CD4-positive, alpha-beta memory T cell (primary cell): ENCODE data around the gene MPLKIP. TPM values are rescaled to one million over a fixed set of nuclear protein-coding genes. Genes with fewer than 3 reads are reported as not detected.

Source experiments
- CTCF ChIA-PET: fragments of 350-600 bp; sonication (Branson Sonifier 250); formaldehyde crosslinking; loops from one replicate; lab custom pipeline; 2021; ENCODE audit warnings: inconsistent platforms; ENCODE audit not compliant: partially characterized antibody; lab: Charles Lee
- POLR2A ChIA-PET: fragments of 350-600 bp; sonication (Branson Sonifier 250); formaldehyde crosslinking; loops from one replicate; lab custom pipeline; 2021; ENCODE audit not compliant: partially characterized antibody; lab: Charles Lee
- DNase-seq, 5 donors: peaks; one replicate each; pipeline versions ENCODE4 v3.0.0 to v3.0.0-alpha.2; 2020 to 2022; ENCODE audit warnings: mixed read lengths in 1 of 5
- H3K27ac ChIP-seq: one replicate; pipeline ENCODE4 v1.7.0; 2013; ENCODE audit warnings: low read depth, low read length
- H3K27me3 ChIP-seq: 2 replicates; pipeline ENCODE4 v1.7.0; 2013; ENCODE audit warnings: mild to moderate bottlenecking, low read length, moderate library complexity; ENCODE audit not compliant: insufficient read depth
- H3K36me3 ChIP-seq: 2 replicates; pipeline ENCODE4 v1.7.0; 2013; ENCODE audit warnings: mild to moderate bottlenecking, low read length, moderate library complexity; ENCODE audit not compliant: insufficient read depth
- H3K4me1 ChIP-seq: 2 replicates; pipeline ENCODE4 v1.7.0; 2013; ENCODE audit warnings: mild to moderate bottlenecking, low read length, moderate library complexity; ENCODE audit not compliant: insufficient read depth
- H3K4me3 ChIP-seq, 2 donors: one replicate each; pipeline ENCODE4 v1.7.0; 2013; ENCODE audit warnings: low read length in 2 of 2, mild to moderate bottlenecking in 1 of 2
- H3K9me3 ChIP-seq, 2 donors: one replicate each; pipeline ENCODE4 v1.7.0; 2013; ENCODE audit warnings: low read length in 2 of 2, control low read depth in 1 of 2; ENCODE audit not compliant: control insufficient read depth in 1 of 2
- H3K27ac Mint-ChIP-seq, 7 donors: one replicate each; pipeline ENCODE4 v1.8.0; 2020 to 2021; ENCODE audit warnings: mixed read lengths in 7 of 7, mild to moderate bottlenecking in 6 of 7, inconsistent platforms in 3 of 7, moderate library complexity in 3 of 7
- H3K27me3 Mint-ChIP-seq, 2 donors: one replicate each; pipeline ENCODE4 v1.8.0; 2020 to 2021; ENCODE audit warnings: mixed read lengths in 2 of 2
- H3K36me3 Mint-ChIP-seq, 2 donors: one replicate each; pipeline ENCODE4 v1.8.0; 2020 to 2021; ENCODE audit warnings: mixed read lengths in 2 of 2, inconsistent platforms in 1 of 2, mild to moderate bottlenecking in 1 of 2
- H3K4me1 Mint-ChIP-seq, 4 donors: one replicate each; pipeline ENCODE4 v1.8.0; 2020 to 2021; ENCODE audit warnings: mixed read lengths in 4 of 4, mild to moderate bottlenecking in 1 of 4
- H3K4me3 Mint-ChIP-seq, 8 donors: one replicate each; pipeline ENCODE4 v1.8.0; 2020 to 2021; ENCODE audit warnings: mixed read lengths in 8 of 8, mild to moderate bottlenecking in 7 of 8, moderate library complexity in 6 of 8, inconsistent platforms in 3 of 8
- H3K9me3 Mint-ChIP-seq, 8 donors: one replicate each; pipeline ENCODE4 v1.8.0; 2020 to 2021; ENCODE audit warnings: mixed read lengths in 8 of 8, mild to moderate bottlenecking in 5 of 8, inconsistent platforms in 3 of 8, moderate library complexity in 1 of 8
- intact Hi-C: fragments of 100-400 bp; cut with micrococcal nuclease; formaldehyde crosslinking; loops from one replicate; pipeline ENCODE4 v1.15.1; 2023
- polyA plus RNA-seq, 2 donors: library from polyadenylated mRNA; unstranded; fragments of 300-500 nt; fragmentation: Illumina TruSeq; gene quantifications; one replicate each; pipeline ENCODE4 v1.2.3, GENCODE V29; 2021
- total RNA-seq, 2 experiments: library from RNA; stranded (reverse); gene quantifications; one replicate each; pipeline ENCODE4 v1.2.3, GENCODE V29; 2021

The MPLKIP gene
- total and polyA plus RNA-seq, 4 experiments from 2014 or later: 34.3 to 92.3 (median 47.8) TPM

GRCh38 chr7:40105879-40106473 is 28.4 kb downstream of the MPLKIP start:
- no peaks in the 10 kb centered on the region for H3K9me3 ChIP-seq
- no peaks in the 10 kb centered on the region for H3K36me3 ChIP-seq
- Mint-ChIP-seq H3K4me1 (peaks cover 0 to 4% (median under 1%) of the 10 kb centered on the region in 4 donors), H3K27me3 (no peaks in the 10 kb centered on the region), H3K4me3 (no peak overlapping the region), H3K36me3 (peaks cover 3 to 4% of the 10 kb centered on the region in 2 donors), H3K27ac (no peak overlapping the region), H3K9me3 (no peaks in the 10 kb centered on the region)
- intact Hi-C loops: no loop called here
- H3K4me1 ChIP-seq: no peaks in the 10 kb centered on the region
- H3K27ac ChIP-seq: no peak overlapping the region
- CTCF ChIA-PET: no interaction called here
- no peak overlapping the region for H3K4me3 ChIP-seq
- H3K27me3 ChIP-seq: no peaks in the 10 kb centered on the region
- DNase-seq: no peak
- POLR2A ChIA-PET: no interaction called here

- Mint-ChIP-seq H3K27ac (no peak overlapping the region), H3K27me3 (no peaks in the 10 kb centered on the region), H3K9me3 (no peaks in the 10 kb centered on the region), H3K4me1 (peaks cover 0 to 6% (median 0%) of the 10 kb centered on the region in 4 donors), H3K36me3 (peaks cover 3 to 4% of the 10 kb centered on the region in 2 donors), H3K4me3 (no peak overlapping the region)
- no peaks in the 10 kb centered on the region for H3K9me3 ChIP-seq
- intact Hi-C loops: no loop called here
- H3K27ac ChIP-seq: no peak overlapping the region
- H3K4me1 ChIP-seq: no peaks in the 10 kb centered on the region
- no peak overlapping the region for H3K4me3 ChIP-seq
- no peaks in the 10 kb centered on the region for H3K27me3 ChIP-seq
- DNase-seq: no peak
- POLR2A ChIA-PET: no interaction called here
- no peaks in the 10 kb centered on the region for H3K36me3 ChIP-seq
- CTCF ChIA-PET: interaction anchor here (1.3 kb wide), 1 partner anchor 32 kb away, joined by 4 read pairs; the partner anchor contains the start of genes MPLKIP and SUGCT
These were observed 31.5 kb downstream of the MPLKIP start for GRCh38 chr7:40102897-40103296.

GRCh38 chr7:40101201-40101600 is 33.2 kb downstream of the MPLKIP start:
- H3K27me3 ChIP-seq: no peaks in the 10 kb centered on the region
- peaks cover 0 to 6% (median 3%) of the 10 kb centered on the region in 4 donors for H3K4me1 Mint-ChIP-seq
- DNase-seq: no peak
- ChIA-PET CTCF (no interaction called here), POLR2A (no interaction called here)
- H3K27ac ChIP-seq: no peak overlapping the region
- no peaks in the 10 kb centered on the region for H3K4me1 ChIP-seq
- H3K9me3 ChIP-seq: no peaks in the 10 kb centered on the region
- H3K9me3 Mint-ChIP-seq: no peaks in the 10 kb centered on the region
- peaks cover 2% of the 10 kb centered on the region for H3K36me3 ChIP-seq
- no peak overlapping the region for H3K4me3 ChIP-seq
- H3K36me3 Mint-ChIP-seq: peaks cover 4 to 5% of the 10 kb centered on the region in 2 donors
- no peaks in the 10 kb centered on the region for H3K27me3 Mint-ChIP-seq
- intact Hi-C loops: no loop called here
- H3K27ac Mint-ChIP-seq: no peak overlapping the region
- no peak overlapping the region for H3K4me3 Mint-ChIP-seq

- intact Hi-C loops: no loop called here
- Histone ChIP-seq H3K9me3 (no peaks in the 10 kb centered on the region), H3K4me1 (no peaks in the 10 kb centered on the region), H3K36me3 (peaks cover 8% of the 10 kb centered on the region), H3K27me3 (no peaks in the 10 kb centered on the region), H3K4me3 (no peak overlapping the region), H3K27ac (no peak overlapping the region)
- Mint-ChIP-seq H3K9me3 (no peaks in the 10 kb centered on the region), H3K4me3 (no peak overlapping the region), H3K4me1 (peaks cover 0 to 6% (median 3%) of the 10 kb centered on the region in 4 donors), H3K36me3 (peaks cover 9 to 13% of the 10 kb centered on the region in 2 donors), H3K27me3 (no peaks in the 10 kb centered on the region), H3K27ac (no peak overlapping the region)
- POLR2A ChIA-PET: no interaction called here
- no peak for DNase-seq
- CTCF ChIA-PET: no interaction called here
These were observed 34.6 kb downstream of the MPLKIP start for GRCh38 chr7:40099837-40100236.

GRCh38 chr7:40098810-40099209 is 35.6 kb downstream of the MPLKIP start:
- DNase-seq: no peak
- Histone ChIP-seq H3K4me3 (no peak overlapping the region), H3K27me3 (no peaks in the 10 kb centered on the region), H3K27ac (no peak overlapping the region), H3K4me1 (no peaks in the 10 kb centered on the region), H3K36me3 (peaks cover 18% of the 10 kb centered on the region), H3K9me3 (no peaks in the 10 kb centered on the region)
- no peaks in the 10 kb centered on the region for H3K27me3 Mint-ChIP-seq
- intact Hi-C loops: no loop called here
- no peak overlapping the region for H3K27ac Mint-ChIP-seq
- ChIA-PET POLR2A (interaction anchor here (0.6 to 1.1 kb wide), 2 partner anchors 12 to 24 kb away, joined by 3 read pairs; no protein-coding TSS in a partner anchor), CTCF (no interaction called here)
- H3K4me1 Mint-ChIP-seq: peaks cover 0 to 10% (median 5%) of the 10 kb centered on the region in 4 donors
- no peak overlapping the region for H3K4me3 Mint-ChIP-seq
- peaks cover 18 to 23% of the 10 kb centered on the region in 2 donors for H3K36me3 Mint-ChIP-seq
- no peaks in the 10 kb centered on the region for H3K9me3 Mint-ChIP-seq

- POLR2A ChIA-PET: interaction anchor here (1.1 kb wide), 1 partner anchor 37 kb away, joined by 3 read pairs; the partner anchor contains the start of genes MPLKIP and SUGCT
- H3K4me3 ChIP-seq: no peak overlapping the region
- H3K27ac ChIP-seq: no peak overlapping the region
- H3K36me3 ChIP-seq: peaks cover 27% of the 10 kb centered on the region
- H3K27me3 Mint-ChIP-seq: no peaks in the 10 kb centered on the region
- CTCF ChIA-PET: no interaction called here
- intact Hi-C loops: no loop called here
- peaks cover 22 to 30% of the 10 kb centered on the region in 2 donors for H3K36me3 Mint-ChIP-seq
- H3K4me1 Mint-ChIP-seq: peaks cover 0 to 7% (median 5%) of the 10 kb centered on the region in 4 donors
- H3K4me3 Mint-ChIP-seq: no peak overlapping the region
- H3K9me3 Mint-ChIP-seq: no peaks in the 10 kb centered on the region
- H3K27me3 ChIP-seq: no peaks in the 10 kb centered on the region
- H3K4me1 ChIP-seq: no peaks in the 10 kb centered on the region
- no peak for DNase-seq
- H3K9me3 ChIP-seq: no peaks in the 10 kb centered on the region
- peak overlapping the region in 1 of 7 donors; percentile 57 for H3K27ac Mint-ChIP-seq
These were observed 36.7 kb downstream of the MPLKIP start for GRCh38 chr7:40097728-40098127.

GRCh38 chr7:40095695-40096327 is 38.6 kb downstream of the MPLKIP start:
- Mint-ChIP-seq H3K4me1 (peaks cover 0 to 7% (median 5%) of the 10 kb centered on the region in 4 donors), H3K27ac (peak overlapping the region in 4 of 7 donors; percentile 1 to 80 (median 58)), H3K4me3 (no peak overlapping the region), H3K27me3 (no peaks in the 10 kb centered on the region), H3K9me3 (no peaks in the 10 kb centered on the region), H3K36me3 (peaks cover 27 to 43% of the 10 kb centered on the region in 2 donors)
- intact Hi-C loops: no loop called here
- Histone ChIP-seq H3K4me3 (no peak overlapping the region), H3K27ac (no peak overlapping the region), H3K27me3 (no peaks in the 10 kb centered on the region), H3K36me3 (peaks cover 36% of the 10 kb centered on the region), H3K4me1 (no peaks in the 10 kb centered on the region), H3K9me3 (no peaks in the 10 kb centered on the region)
- ChIA-PET POLR2A (no interaction called here), CTCF (interaction anchor here (1.2 kb wide), 1 partner anchor 200 kb away, joined by 3 read pairs; no protein-coding TSS in a partner anchor)
- DNase-seq: no peak
